ENCODE results near the gene CEP20. TPM values are rescaled to one million over a fixed set of nuclear protein-coding genes. Genes with fewer than 3 reads are reported as not detected.
A peak's percentile ranks its signal among the peaks of the same experiment; 100 is the strongest.
"Not testable (repeated sequence)": the region's sequence is repeated elsewhere in the genome, so short reads cannot be mapped to it uniquely, and the experiment has no call there.

CEP20 gene
- total RNA-seq (29.3 and 30.2 TPM in 2 replicates), polyA plus RNA-seq (12.4 and 14.2 TPM in 2 replicates), polyA minus RNA-seq (6.7 and 9.8 TPM in 2 replicates)
- 37.5 TPM for total RNA-seq (2013)

- CTCF ChIA-PET, result interaction anchor here (0.9 to 2.0 kb wide), 8 partner anchors 10 to 174 kb away, joined by 3 to 15 read pairs (median 5); no protein-coding TSS in a partner anchor
- peaks cover 49% of the 10 kb centered on the region for H3K79me2 ChIP-seq (ENCODE audit: control insufficient read depth, insufficient read depth, low read length)
- peak within 1 kb of the TSS; percentile 75 for H2AFZ ChIP-seq (ENCODE audit: insufficient read depth, low read depth, low read length, poor library complexity, severe bottlenecking)
Measured at GRCh38 chr16:15888072-15888976, at the start of gene CEP20. Gene CEP20 (minus strand): TSS chr16:15888603. CDS start chr16:15888585, 18 bp downstream.

GRCh38 chr16:15936809-15937208, 48.4 kb upstream of the CEP20 start:
- intact Hi-C loops (cut with micrococcal nuclease); H3K27me3 ChIP-seq (replicated peaks in 1 of 4; ENCODE audit: control extremely low read depth in 1 of 4, control insufficient read depth in 3 of 4, insufficient read depth in 4 of 4, low read length in 3 of 4); H3K79me2 ChIP-seq (ENCODE audit: control insufficient read depth, insufficient read depth, low read length); H3K27ac ChIP-seq (ENCODE audit: low read length in 2 of 2); H3K27me3 Mint-ChIP-seq; H3K27ac Mint-ChIP-seq; H3K4me1 ChIP-seq (ENCODE audit: control insufficient read depth in 2 of 2, insufficient read depth in 2 of 2, low read length in 2 of 2); H3K4me3 ChIP-seq (ENCODE audit: control extremely low read depth in 1 of 5, extremely low read depth in 1 of 5, insufficient read depth in 1 of 5, low read depth in 2 of 5, low read length in 4 of 5); CTCF ChIA-PET; H3K9me3 ChIP-seq (ENCODE audit: control extremely low read depth in 1 of 3, control insufficient read depth in 2 of 3, insufficient read depth in 1 of 3, low read length in 2 of 3); H3K36me3 ChIP-seq (replicated peaks in 1 of 2; ENCODE audit: control extremely low read depth in 1 of 2, control insufficient read depth in 1 of 2, extremely low read depth in 1 of 2, insufficient read depth in 2 of 2, low read length in 1 of 2); H3K4me3 Mint-ChIP-seq; ATAC-seq (ENCODE audit: low read depth); DNase-seq; H3K4me1 Mint-ChIP-seq; H3K9me3 Mint-ChIP-seq (ENCODE audit: insufficient read depth); H3K4me2 ChIP-seq (replicated peaks; ENCODE audit: low read depth, low read length, poor library complexity, severe bottlenecking); POLR2A ChIA-PET; H2AFZ ChIP-seq (ENCODE audit: insufficient read depth, low read depth, low read length, poor library complexity, severe bottlenecking); H4K20me1 ChIP-seq (ENCODE audit: control insufficient read depth, insufficient read depth, low read length, poor library complexity, severe bottlenecking); H3K9ac ChIP-seq (ENCODE audit: low read length): not testable (repeated sequence)
- WGBS (ENCODE audit: insufficient coverage), result no CpG with 5 or more reads among the region's 6 CpGs

More at GRCh38 chr16:15888072-15888976, at the start of gene CEP20:
- H4K20me1 ChIP-seq (ENCODE audit: control insufficient read depth, insufficient read depth, low read length, poor library complexity, severe bottlenecking), result peaks cover 18% of the 10 kb centered on the region
- POLR2A ChIA-PET, result interaction anchor here (0.6 to 1.8 kb wide), 6 partner anchors 17 to 1413 kb away, joined by 3 to 8 read pairs (median 4); no protein-coding TSS in a partner anchor
- intact Hi-C loops (cut with micrococcal nuclease), result loop anchor here (1.0 to 5.0 kb wide), 4 partner anchors 20 to 1256 kb away; partner anchors contain the start of genes BFAR and PARN
- peak; percentile 98 for ATAC-seq (ENCODE audit: low read depth)
- H3K9ac ChIP-seq (ENCODE audit: low read length), result peak within 1 kb of the TSS; percentile 72
- Mint-ChIP-seq H3K9me3 (ENCODE audit: insufficient read depth) (no peaks in the 10 kb centered on the region), H3K27me3 (no peaks in the 10 kb centered on the region), H3K4me3 (peak within 1 kb of the TSS; percentile 95), H3K27ac (peak within 1 kb of the TSS; percentile 95), H3K4me1 (peaks cover 31% of the 10 kb centered on the region)
- H3K27me3 ChIP-seq (replicated peaks in 1 of 4; ENCODE audit: control extremely low read depth in 1 of 4, control insufficient read depth in 3 of 4, insufficient read depth in 4 of 4, low read length in 3 of 4), result no peaks in the 10 kb centered on the region
- H3K9me3 ChIP-seq (ENCODE audit: control extremely low read depth in 1 of 3, control insufficient read depth in 2 of 3, insufficient read depth in 1 of 3, low read length in 2 of 3), result no peaks in the 10 kb centered on the region
- WGBS (ENCODE audit: insufficient coverage), result under 1% methylated on average over 35 of the region's 41 CpGs
- H3K36me3 ChIP-seq (replicated peaks in 1 of 2; ENCODE audit: control extremely low read depth in 1 of 2, control insufficient read depth in 1 of 2, extremely low read depth in 1 of 2, insufficient read depth in 2 of 2, low read length in 1 of 2), result peaks cover 0 to 7% of the 10 kb centered on the region in 2 experiments
- peak within 1 kb of the TSS; percentile 64 to 76 for H3K27ac ChIP-seq (ENCODE audit: low read length in 2 of 2)
- peak; percentile 100 for DNase-seq
- H3K4me1 ChIP-seq (ENCODE audit: control insufficient read depth in 2 of 2, insufficient read depth in 2 of 2, low read length in 2 of 2), result peaks cover 14 to 16% of the 10 kb centered on the region in 2 donors
- peak within 1 kb of the TSS; percentile 71 for H3K4me2 ChIP-seq (replicated peaks; ENCODE audit: low read depth, low read length, poor library complexity, severe bottlenecking)
- no peak for TF ChIP-seq CTCF (IDR thresholded peaks at IDR 0.05)
- no peak for TF ChIP-seq EZH2 (IDR thresholded peaks at IDR 0.05; ENCODE audit: borderline replicate concordance, insufficient read depth, low read depth, low read length, poor library complexity, severe bottlenecking)
- peak within 1 kb of the TSS; percentile 66 to 99 (median 96) for H3K4me3 ChIP-seq (ENCODE audit: control extremely low read depth in 1 of 5, extremely low read depth in 1 of 5, insufficient read depth in 1 of 5, low read depth in 2 of 5, low read length in 4 of 5)

Data from B cell (primary cell).